M059J (cell line): Measurements from ENCODE around the gene KHDC1. TPM values are rescaled to one million over a fixed set of nuclear protein-coding genes. Genes with fewer than 3 reads are reported as not detected.
A peak's percentile ranks its signal among the peaks of the same experiment; 100 is the strongest.
"Not testable (repeated sequence)": the region's sequence is repeated elsewhere in the genome, so short reads cannot be mapped to it uniquely, and the experiment has no call there.

Experiments used
- DNase-seq: peaks from one replicate; pipeline ENCODE4 v3.0.0-alpha.2; 2012; ENCODE audit warnings: low read depth
- total RNA-seq: library from RNA; depleted of rRNA; stranded (reverse); fragments of >200 nt; shearing (Covaris generic); gene quantifications from 2 replicates; pipeline ENCODE4 v1.2.3, GENCODE V29; 2014

Gene KHDC1
- total RNA-seq, 1 experiment from 2014 or later: 11.7 TPM

GRCh38 chr6:73250016-73250415, 13.0 kb downstream of the KHDC1 start:
- no peak for DNase-seq

- DNase-seq: no peak
Measured at GRCh38 chr6:73248192-73248903, 14.6 kb downstream of the KHDC1 start.

GRCh38 chr6:73242001-73242400, 21.0 kb downstream of the KHDC1 start:
- DNase-seq: no peak

GRCh38 chr6:73240730-73241129, 22.3 kb downstream of the KHDC1 start:
- no peak for DNase-seq

- peak; percentile 90 for DNase-seq
Measured at GRCh38 chr6:73236144-73236750, 26.7 kb downstream of the KHDC1 start.

GRCh38 chr6:73234733-73235132, 28.3 kb downstream of the KHDC1 start:
- peak; percentile 80 for DNase-seq

GRCh38 chr6:73233971-73234370, 29.0 kb downstream of the KHDC1 start:
- peak; percentile 61 for DNase-seq

- no peak for DNase-seq
Measured at GRCh38 chr6:73233048-73233447, 29.9 kb downstream of the KHDC1 start.

- peak; percentile 39 for DNase-seq
Measured at GRCh38 chr6:73231986-73232391, 31.0 kb downstream of the KHDC1 start.

- DNase-seq: no peak
Measured at GRCh38 chr6:73227606-73228255, 35.3 kb downstream of the KHDC1 start.

- DNase-seq: no peak
Measured at GRCh38 chr6:73225396-73225795, 37.6 kb downstream of the KHDC1 start, which contains the start of gene KHDC1L. Gene KHDC1L (minus strand): TSS chr6:73225496. CDS start chr6:73225408, 88 bp downstream.

GRCh38 chr6:73216859-73217258, 46.1 kb downstream of the KHDC1 start:
- no peak for DNase-seq

GRCh38 chr6:73209117-73209516, 53.9 kb downstream of the KHDC1 start:
- DNase-seq: no peak

GRCh38 chr6:73207221-73207837, 55.7 kb downstream of the KHDC1 start:
- DNase-seq: no peak

GRCh38 chr6:73204252-73204651, 58.7 kb downstream of the KHDC1 start:
- DNase-seq: no peak

GRCh38 chr6:73203098-73203497, 59.9 kb downstream of the KHDC1 start:
- peak; percentile 68 for DNase-seq

- DNase-seq: peak; percentile 49
Measured at GRCh38 chr6:73200735-73201134, 62.3 kb downstream of the KHDC1 start.

GRCh38 chr6:73200247-73200646, 62.7 kb downstream of the KHDC1 start:
- no peak for DNase-seq

GRCh38 chr6:73194744-73195143, 68.3 kb downstream of the KHDC1 start:
- no peak for DNase-seq

- not testable (repeated sequence) for DNase-seq
Measured at GRCh38 chr6:73193302-73193701, 69.7 kb downstream of the KHDC1 start.
